Stimulated activated CD8-positive, alpha-beta memory T cell treated with anti-CD3 and anti-CD28 coated beads, Interleukin-15, amount 100 ng/mL, for 1 hour (primary cell): Measurements from ENCODE around the gene DLG1.

Experiments
- DNase-seq: peaks from one replicate; pipeline ENCODE4 v3.0.0-alpha.2; 2020; ENCODE audit warnings: low read depth

Gene DLG1

DNA sequence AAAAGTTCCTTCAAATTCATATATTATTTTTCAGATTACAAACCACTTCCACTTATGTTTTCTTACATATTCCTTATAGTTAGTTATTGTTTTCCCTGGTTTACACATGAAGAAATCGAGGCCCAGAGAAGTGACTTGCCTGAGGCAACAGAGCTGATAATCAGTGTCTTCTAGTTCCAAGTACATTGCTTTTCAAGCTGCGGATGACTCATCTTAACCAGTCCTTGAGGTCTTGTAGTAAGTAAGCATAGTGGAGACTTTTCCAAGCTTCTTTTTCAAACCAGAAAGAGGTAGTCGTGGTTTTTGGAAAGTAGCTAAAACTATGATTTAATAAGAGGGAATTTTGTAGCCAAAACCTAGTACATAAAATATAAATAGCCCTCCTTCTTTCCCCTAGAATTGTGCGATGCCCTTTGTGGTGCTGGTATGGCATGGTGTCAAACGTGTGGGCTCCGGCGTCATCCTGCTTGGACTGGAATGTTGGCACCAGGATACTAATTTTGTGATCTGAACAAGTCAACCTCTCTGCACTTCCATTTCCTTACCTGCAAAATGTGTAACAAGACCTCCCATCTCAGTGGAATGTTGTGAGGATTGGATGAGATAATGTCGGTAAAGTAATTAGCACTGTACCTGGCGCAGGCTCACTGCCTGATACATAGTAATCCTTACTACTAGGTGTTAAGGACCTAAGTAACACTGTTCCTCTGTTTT lies 19.0 kb upstream of the DLG1 start:
- DNase-seq, result no peak

- no peak for DNase-seq
Measured at GRCh38 chr3:197312431-197312830, 14.0 kb upstream of the DLG1 start.

GRCh38 chr3:197311591-197311990 lies 13.2 kb upstream of the DLG1 start:
- DNase-seq, result no peak

GRCh38 chr3:197309528-197310361 lies 11.3 kb upstream of the DLG1 start:
- DNase-seq, result no peak

DNA sequence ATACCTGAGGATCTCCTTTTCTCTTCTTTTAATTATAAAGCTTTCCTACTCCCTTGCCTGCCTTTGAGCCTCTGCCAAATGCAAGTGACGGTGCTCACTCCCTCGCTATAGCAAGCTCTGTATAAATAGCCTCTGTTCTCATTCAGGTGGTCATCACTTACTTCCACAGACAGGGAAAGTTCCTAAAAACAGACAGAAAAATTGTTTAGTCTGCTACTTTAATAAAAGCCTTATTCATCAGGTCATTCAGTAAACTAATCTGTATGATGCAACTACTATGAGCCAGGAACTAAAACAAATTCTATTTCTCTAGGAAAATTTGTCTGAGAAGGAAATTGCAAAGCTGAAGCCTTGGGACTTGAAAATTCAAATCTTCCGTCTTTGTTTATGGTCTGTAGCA lies 10.2 kb upstream of the DLG1 start:
- no peak for DNase-seq

- no peak for DNase-seq
Measured at GRCh38 chr3:197306374-197307086, 8.1 kb upstream of the DLG1 start.

GRCh38 chr3:197305854-197306253 lies 7.4 kb upstream of the DLG1 start:
- DNase-seq, result no peak

GRCh38 chr3:197303452-197303851 lies 5.0 kb upstream of the DLG1 start:
- no peak for DNase-seq

DNA sequence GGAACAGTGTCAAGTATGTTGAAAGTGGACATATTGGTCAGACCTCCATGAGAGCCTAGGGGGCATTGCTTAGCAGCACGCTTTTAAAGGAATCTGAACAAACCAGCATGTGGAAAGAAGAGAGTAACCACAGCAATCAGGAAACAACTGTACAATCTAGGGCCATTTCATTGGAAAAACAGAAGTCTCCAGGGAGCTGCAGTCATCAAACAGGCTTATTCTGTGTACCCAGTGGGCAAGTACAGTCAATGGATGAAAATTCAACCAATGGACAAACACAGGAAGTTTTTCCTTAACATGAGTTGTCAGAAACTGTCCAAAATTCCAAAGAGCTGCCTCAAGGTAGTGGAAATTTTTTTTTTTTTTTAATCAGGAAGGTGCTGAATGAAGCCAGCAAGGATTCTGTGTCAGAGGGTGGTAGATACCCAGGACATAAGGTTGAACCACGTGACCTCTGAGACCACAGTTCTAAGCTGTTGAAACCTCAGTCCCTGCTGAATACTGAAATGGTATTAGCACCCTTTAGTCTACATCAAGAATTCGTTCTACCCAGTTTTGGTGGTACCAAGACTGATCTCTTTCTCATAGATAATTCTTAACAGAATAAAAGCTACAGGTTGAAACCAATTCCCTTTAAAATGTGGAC lies 4.4 kb upstream of the DLG1 start:
- DNase-seq, result no peak

- no peak for DNase-seq
Measured at GRCh38 chr3:197302033-197302432, 3.6 kb upstream of the DLG1 start.

GRCh38 chr3:197300361-197300760 lies 1.9 kb upstream of the DLG1 start:
- no peak for DNase-seq

DNA sequence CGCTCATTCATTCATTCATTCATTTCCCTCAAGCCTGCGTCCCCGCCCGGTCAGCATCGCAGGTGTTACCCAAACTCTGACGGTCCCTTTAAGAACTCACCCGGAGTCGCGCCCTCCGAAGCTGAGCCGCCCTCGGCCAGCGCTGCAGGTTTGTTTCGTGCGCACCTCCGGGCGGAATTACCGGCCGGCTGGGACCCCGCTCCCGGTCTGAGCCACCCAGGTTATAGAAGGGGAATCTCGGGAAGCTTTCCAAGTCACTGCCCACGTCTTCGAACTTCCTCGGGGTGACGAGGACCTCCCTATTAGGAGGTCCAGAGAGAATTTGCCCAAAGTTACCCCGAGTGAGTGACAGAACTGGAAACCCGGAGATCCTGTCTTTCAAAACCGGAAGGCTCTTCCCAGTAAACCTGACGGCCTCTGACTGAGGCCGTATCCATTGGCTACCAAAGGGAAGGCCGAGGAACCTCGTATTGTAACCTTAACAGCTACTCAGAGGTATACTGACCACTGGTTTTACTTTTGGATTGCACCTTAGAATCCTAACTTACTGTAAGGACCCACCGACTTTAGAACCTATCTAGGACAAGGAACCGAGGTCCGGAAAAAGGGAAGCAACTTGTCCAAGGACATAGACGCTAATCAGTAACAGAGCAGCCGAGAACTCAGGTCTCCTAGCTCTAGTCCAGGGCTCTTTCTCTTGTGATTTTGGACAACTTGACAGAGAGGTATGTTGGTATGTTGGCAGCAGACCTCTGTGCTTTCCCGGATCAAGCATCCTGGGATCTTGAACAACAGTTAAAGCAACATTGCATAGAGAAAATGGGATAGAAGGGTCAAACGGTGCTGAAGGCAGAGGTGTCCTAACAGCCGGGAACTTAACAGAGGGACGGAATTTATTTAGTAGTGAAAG lies 788 bp upstream of the DLG1 start:
- DNase-seq, result no peak

DNA sequence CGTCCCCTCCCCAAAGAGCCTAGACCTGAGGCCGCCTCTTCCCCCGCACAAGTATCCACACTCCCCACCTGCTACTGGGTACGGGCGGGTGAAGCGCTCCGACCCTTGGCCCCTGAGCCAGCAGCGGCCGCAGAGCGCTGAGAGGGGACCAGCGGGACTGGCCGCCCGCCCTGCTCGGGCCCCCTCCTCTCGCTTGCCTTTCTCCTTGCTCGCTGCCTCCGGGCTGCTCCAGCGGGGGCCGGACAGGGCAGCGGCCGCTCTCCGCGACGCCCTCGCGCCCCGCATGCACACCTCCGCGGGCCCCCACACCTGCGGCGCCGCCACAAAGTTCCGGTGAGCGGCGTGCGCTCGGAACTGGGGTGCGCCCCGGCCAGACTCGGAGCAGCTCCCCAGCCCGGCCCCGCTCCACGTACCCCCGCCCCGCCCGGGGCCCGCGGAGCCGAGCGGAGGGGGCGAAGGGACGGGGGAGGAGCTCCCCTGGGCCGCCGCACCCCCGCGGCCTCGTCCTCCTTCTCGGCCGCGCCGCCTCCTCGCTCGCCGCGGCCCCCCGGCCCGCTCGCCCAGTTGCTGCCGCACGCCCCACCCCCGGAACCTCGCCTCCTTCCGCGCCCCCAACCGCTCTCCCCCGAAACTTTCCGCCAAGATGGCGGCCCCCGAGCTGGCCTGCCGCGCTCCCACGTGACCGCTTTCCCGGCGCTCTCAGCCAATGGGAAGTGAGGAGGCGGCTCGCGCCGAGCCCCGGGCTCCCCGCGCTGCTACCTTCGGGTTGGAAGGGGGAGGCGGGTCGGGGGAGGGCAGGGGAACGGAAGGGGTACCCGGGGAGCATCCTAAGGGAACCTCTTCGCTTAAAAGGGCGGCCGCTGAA lies 704 bp downstream of the DLG1 start:
- peak; percentile 71 for DNase-seq

- DNase-seq, result no peak
Measured at GRCh38 chr3:197297002-197297401, 1.4 kb downstream of the DLG1 start.

- DNase-seq, result no peak
Measured at GRCh38 chr3:197296545-197296944, 1.9 kb downstream of the DLG1 start.

DNA sequence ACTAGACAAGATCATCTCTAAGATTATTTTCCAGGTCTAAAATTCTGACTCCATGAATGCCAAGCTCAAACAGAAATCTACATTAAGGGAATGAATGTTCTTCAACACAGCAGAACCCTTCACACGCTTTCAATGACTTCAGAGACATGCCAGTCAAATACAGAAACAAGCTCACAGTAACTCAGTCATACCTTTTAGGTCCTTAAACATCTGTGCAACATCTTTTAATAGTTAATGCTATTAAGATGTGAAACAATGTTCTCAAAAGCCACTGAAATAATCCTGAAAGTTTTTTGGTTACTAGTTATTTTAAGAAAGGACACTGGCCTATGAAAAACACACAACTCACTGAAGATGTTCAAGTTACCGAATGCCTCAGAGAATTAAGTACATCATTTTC lies 2.5 kb downstream of the DLG1 start:
- DNase-seq, result no peak

DNA sequence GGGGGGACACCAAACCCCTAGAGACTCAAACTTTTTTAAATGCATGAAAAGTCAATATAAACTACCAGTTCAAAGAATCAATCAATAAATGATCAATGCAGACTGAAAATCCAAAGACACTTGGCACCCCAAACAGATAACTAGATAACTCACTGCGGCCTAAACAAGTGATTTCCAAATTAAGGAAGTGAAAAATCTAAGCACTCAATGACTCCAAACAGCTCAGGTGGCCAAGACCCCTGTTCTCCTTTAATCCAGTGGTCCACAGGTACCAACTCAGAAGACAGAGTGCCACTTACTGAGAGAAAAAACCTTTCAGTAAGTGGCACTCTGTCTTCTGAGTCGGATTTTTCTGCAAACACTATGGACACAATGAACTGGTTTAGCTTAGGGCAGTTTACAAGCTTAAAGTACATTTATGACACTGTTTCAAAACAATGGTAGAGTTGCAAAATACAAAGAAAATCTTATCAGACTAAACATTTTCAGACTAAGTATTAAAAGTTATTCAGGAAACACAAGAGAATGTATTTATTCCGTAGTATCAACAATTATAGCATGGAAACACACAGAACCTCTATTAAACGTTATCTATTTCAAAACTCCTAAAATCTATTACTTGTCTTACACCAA lies 4.7 kb downstream of the DLG1 start:
- DNase-seq, result no peak

- no peak for DNase-seq
Measured at GRCh38 chr3:197292648-197293047, 5.8 kb downstream of the DLG1 start.

DNA sequence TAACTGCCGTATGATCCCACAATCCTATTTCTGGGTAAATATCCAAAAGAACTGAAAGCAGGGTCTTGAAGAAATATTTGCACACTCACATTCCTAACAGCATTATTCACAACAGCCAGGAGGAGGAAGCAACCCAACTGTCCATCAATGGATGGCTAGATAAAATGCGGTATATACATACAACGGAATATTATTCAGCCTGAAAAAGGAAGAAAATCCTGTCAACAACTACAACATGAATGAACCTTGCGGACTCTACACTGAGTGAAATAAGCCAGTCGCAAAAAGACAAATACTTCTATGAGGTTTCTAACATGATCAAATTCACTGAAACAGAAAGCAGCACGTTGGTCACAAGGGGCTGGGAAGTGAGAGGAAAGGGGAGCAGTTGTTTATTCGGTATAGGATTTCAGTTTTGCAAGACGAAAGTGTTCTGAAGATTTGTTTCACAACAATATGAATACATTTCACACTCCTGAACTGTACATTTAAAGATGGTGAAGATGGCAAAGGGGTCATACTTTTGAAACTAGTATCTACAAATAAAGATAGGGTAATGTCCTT lies 6.2 kb downstream of the DLG1 start:
- no peak for DNase-seq

- no peak for DNase-seq
Measured at GRCh38 chr3:197289726-197290125, 8.7 kb downstream of the DLG1 start.
